Dendritic cell treated with granulocyte-macrophage colony-stimulating factor and Interleukin-4, amounts not matched to agents 40 ng/mL and 50 ng/mL, for 4 days (primary cell): ENCODE measurements around the gene PTAFR.

Experiments used
- H3K27ac Mint-ChIP-seq: one replicate; pipeline ENCODE4 v1.8.0; 2022; ENCODE audit warnings: mild to moderate bottlenecking, mixed read lengths
- H3K27me3 Mint-ChIP-seq: one replicate; pipeline ENCODE4 v1.8.0; 2022; ENCODE audit warnings: mild to moderate bottlenecking, mixed read lengths
- H3K36me3 Mint-ChIP-seq: one replicate; pipeline ENCODE4 v1.8.0; 2022; ENCODE audit warnings: low read depth, mixed read lengths
- H3K4me1 Mint-ChIP-seq: one replicate; pipeline ENCODE4 v1.8.0; 2022; ENCODE audit warnings: low read depth, mixed read lengths
- H3K4me3 Mint-ChIP-seq: one replicate; pipeline ENCODE4 v1.8.0; 2022; ENCODE audit warnings: mild to moderate bottlenecking, moderate library complexity, mixed read lengths
- H3K9me3 Mint-ChIP-seq: one replicate; pipeline ENCODE4 v1.8.0; 2022; ENCODE audit warnings: mixed read lengths
- intact Hi-C: fragments of 100-400 bp; cut with micrococcal nuclease; formaldehyde crosslinking; loops from one replicate; pipeline ENCODE4 v1.15.0; 2022

Gene PTAFR

GRCh38 chr1:28132171-28133167, 44.0 kb downstream of the PTAFR start:
- intact Hi-C loops = no loop called here
- H3K27ac Mint-ChIP-seq = peak overlapping the region; percentile 95
- H3K4me1 Mint-ChIP-seq = peaks cover 96% of the 10 kb centered on the region

GRCh38 chr1:28130901-28131300, 45.6 kb downstream of the PTAFR start:
- H3K4me1 Mint-ChIP-seq = peaks cover 88% of the 10 kb centered on the region
- H3K27ac Mint-ChIP-seq = peak overlapping the region; percentile 11
- H3K36me3 Mint-ChIP-seq = no peaks in the 10 kb centered on the region
- H3K4me3 Mint-ChIP-seq = no peak overlapping the region
- no peaks in the 10 kb centered on the region for H3K9me3 Mint-ChIP-seq
- no peaks in the 10 kb centered on the region for H3K27me3 Mint-ChIP-seq
- intact Hi-C loops = no loop called here

More at GRCh38 chr1:28132171-28133167, 44.0 kb downstream of the PTAFR start:
- no peaks in the 10 kb centered on the region for H3K9me3 Mint-ChIP-seq
- no peaks in the 10 kb centered on the region for H3K27me3 Mint-ChIP-seq
- no peaks in the 10 kb centered on the region for H3K36me3 Mint-ChIP-seq
- H3K4me3 Mint-ChIP-seq = no peak overlapping the region

GRCh38 chr1:28129150-28129549, 47.3 kb downstream of the PTAFR start:
- H3K4me3 Mint-ChIP-seq = no peak overlapping the region
- intact Hi-C loops = no loop called here

DNA sequence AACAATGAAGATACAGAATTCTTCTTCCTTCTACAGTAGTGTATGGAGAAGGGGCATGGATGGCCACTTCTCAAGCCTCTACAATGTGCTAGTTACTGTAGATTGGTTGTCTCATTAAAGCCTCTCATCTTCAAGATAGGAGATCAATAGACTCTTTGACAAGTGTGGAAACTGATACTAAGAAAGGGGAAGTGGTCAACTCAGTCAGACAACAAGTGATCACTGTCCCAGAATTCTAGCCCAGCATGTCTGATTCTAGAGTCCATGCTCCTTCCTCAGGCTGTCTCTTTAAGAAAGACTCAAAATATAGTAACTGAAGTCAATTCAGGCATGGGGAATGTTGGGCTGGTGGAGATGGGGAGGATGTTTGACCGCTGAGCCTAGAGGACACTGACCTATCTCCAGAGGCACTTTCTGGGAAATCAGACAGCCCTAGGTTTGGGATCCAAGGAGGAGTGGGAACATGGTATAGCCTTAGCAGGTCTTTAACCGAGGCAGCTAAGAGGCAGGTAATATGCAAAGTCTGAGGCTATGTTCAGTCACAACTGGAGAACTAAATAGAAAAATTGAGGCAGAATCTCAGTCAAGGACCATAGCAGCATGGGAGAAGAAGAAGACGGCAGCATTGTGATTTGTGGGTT, 48.8 kb downstream of the PTAFR start:
- Mint-ChIP-seq H3K4me3 (no peak overlapping the region), H3K9me3 (no peaks in the 10 kb centered on the region), H3K4me1 (peaks cover 80% of the 10 kb centered on the region), H3K36me3 (no peaks in the 10 kb centered on the region), H3K27ac (peak overlapping the region; percentile 94), H3K27me3 (no peaks in the 10 kb centered on the region)
- intact Hi-C loops = loop anchor here (2.0 kb wide), 1 partner anchor 15 kb away; no protein-coding TSS in a partner anchor

More at GRCh38 chr1:28129150-28129549, 47.3 kb downstream of the PTAFR start:
- Mint-ChIP-seq H3K36me3 (no peaks in the 10 kb centered on the region), H3K9me3 (no peaks in the 10 kb centered on the region), H3K4me1 (peaks cover 82% of the 10 kb centered on the region), H3K27me3 (no peaks in the 10 kb centered on the region), H3K27ac (peak overlapping the region; percentile 94)

- intact Hi-C loops = loop anchor here (2.0 kb wide), 1 partner anchor 14 kb away; no protein-coding TSS in a partner anchor
- Mint-ChIP-seq H3K9me3 (no peaks in the 10 kb centered on the region), H3K27ac (peak overlapping the region; percentile 94), H3K4me1 (peaks cover 81% of the 10 kb centered on the region), H3K4me3 (peak overlapping the region; percentile 83), H3K36me3 (no peaks in the 10 kb centered on the region), H3K27me3 (no peaks in the 10 kb centered on the region)
Observed at GRCh38 chr1:28126783-28127490, 49.6 kb downstream of the PTAFR start.

DNA sequence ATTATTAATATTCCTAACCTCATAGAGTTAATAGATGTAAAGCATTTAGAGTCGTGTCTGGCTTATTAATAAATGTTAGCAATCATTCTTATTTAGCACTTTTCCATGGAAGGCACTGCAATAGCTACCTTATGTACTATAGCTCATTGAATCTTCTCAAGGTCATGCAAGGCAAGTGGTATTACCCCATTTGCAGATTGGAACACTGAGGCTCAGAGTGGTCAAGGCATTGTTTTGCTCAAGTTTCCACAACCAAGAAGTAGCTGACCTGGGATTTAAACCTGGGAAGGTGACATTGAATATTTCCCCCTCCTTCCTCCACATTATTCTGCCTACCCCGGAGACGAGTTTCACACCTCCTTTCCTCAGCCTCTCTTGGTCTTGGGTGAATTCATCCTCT, 50.3 kb downstream of the PTAFR start:
- Mint-ChIP-seq H3K27ac (peak overlapping the region; percentile 94), H3K36me3 (peaks cover 1% of the 10 kb centered on the region), H3K4me1 (peaks cover 77% of the 10 kb centered on the region), H3K27me3 (no peaks in the 10 kb centered on the region), H3K9me3 (no peaks in the 10 kb centered on the region), H3K4me3 (peak overlapping the region; percentile 83)
- intact Hi-C loops = loop anchor here (2.0 kb wide), 1 partner anchor 13 kb away; no protein-coding TSS in a partner anchor

- Mint-ChIP-seq H3K4me3 (peak overlapping the region; percentile 66), H3K27me3 (no peaks in the 10 kb centered on the region), H3K27ac (peak overlapping the region; percentile 80), H3K4me1 (peaks cover 70% of the 10 kb centered on the region), H3K36me3 (peaks cover 11% of the 10 kb centered on the region), H3K9me3 (no peaks in the 10 kb centered on the region)
- intact Hi-C loops = no loop called here
Observed at GRCh38 chr1:28123461-28123961, 53.0 kb downstream of the PTAFR start.

GRCh38 chr1:28122183-28122582, 54.3 kb downstream of the PTAFR start:
- Mint-ChIP-seq H3K36me3 (peaks cover 11% of the 10 kb centered on the region), H3K27me3 (no peaks in the 10 kb centered on the region), H3K9me3 (no peaks in the 10 kb centered on the region), H3K27ac (peak overlapping the region; percentile 80), H3K4me1 (peaks cover 69% of the 10 kb centered on the region), H3K4me3 (no peak overlapping the region)
- intact Hi-C loops = no loop called here

DNA sequence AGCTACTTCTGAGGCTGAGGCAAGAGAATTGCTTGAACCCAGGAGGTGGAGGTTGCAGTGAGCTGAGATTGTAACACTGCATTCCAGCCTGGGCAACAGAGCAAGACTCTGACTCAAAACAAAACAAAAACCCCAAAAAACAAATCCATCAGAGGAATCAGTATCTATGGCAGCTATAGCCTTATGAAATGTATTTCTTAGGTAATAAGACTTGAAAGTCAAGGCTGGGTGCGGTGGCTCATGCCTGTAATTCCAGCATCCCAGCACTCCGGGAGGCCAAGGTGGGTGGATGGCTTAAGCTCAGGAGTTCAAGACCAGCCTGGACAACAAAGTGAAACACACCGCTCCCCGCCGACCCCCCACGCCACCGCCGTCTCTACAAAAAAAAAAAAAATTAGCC, 56.9 kb downstream of the PTAFR start:
- Mint-ChIP-seq H3K4me3 (no peak overlapping the region), H3K9me3 (no peaks in the 10 kb centered on the region), H3K4me1 (peaks cover 70% of the 10 kb centered on the region), H3K36me3 (peaks cover 11% of the 10 kb centered on the region), H3K27me3 (no peaks in the 10 kb centered on the region), H3K27ac (no peak overlapping the region)
- intact Hi-C loops = no loop called here

- Mint-ChIP-seq H3K4me1 (peaks cover 75% of the 10 kb centered on the region), H3K4me3 (no peak overlapping the region), H3K27ac (no peak overlapping the region), H3K9me3 (no peaks in the 10 kb centered on the region), H3K36me3 (peaks cover 11% of the 10 kb centered on the region), H3K27me3 (no peaks in the 10 kb centered on the region)
- intact Hi-C loops = no loop called here
Observed at GRCh38 chr1:28118640-28119307, 57.7 kb downstream of the PTAFR start.

GRCh38 chr1:28115267-28115666, 61.2 kb downstream of the PTAFR start:
- no peaks in the 10 kb centered on the region for H3K27me3 Mint-ChIP-seq
- peak overlapping the region; percentile 26 for H3K4me3 Mint-ChIP-seq
- H3K4me1 Mint-ChIP-seq = peaks cover 79% of the 10 kb centered on the region
- intact Hi-C loops = loop anchor here (1.0 kb wide), 1 partner anchor 24 kb away; no protein-coding TSS in a partner anchor
- H3K27ac Mint-ChIP-seq = peak overlapping the region; percentile 96
- no peaks in the 10 kb centered on the region for H3K9me3 Mint-ChIP-seq
- H3K36me3 Mint-ChIP-seq = no peaks in the 10 kb centered on the region

- Mint-ChIP-seq H3K4me3 (no peak overlapping the region), H3K4me1 (peaks cover 78% of the 10 kb centered on the region), H3K9me3 (no peaks in the 10 kb centered on the region), H3K27me3 (no peaks in the 10 kb centered on the region), H3K36me3 (no peaks in the 10 kb centered on the region), H3K27ac (peak overlapping the region; percentile 96)
- intact Hi-C loops = loop anchor here (1.0 kb wide), 1 partner anchor 24 kb away; no protein-coding TSS in a partner anchor
Observed at GRCh38 chr1:28114844-28115243, 61.6 kb downstream of the PTAFR start.

GRCh38 chr1:28113242-28113572, 63.3 kb downstream of the PTAFR start:
- Mint-ChIP-seq H3K4me1 (peaks cover 73% of the 10 kb centered on the region), H3K36me3 (no peaks in the 10 kb centered on the region), H3K4me3 (peak overlapping the region; percentile 13), H3K27ac (peak overlapping the region; percentile 96), H3K27me3 (no peaks in the 10 kb centered on the region), H3K9me3 (no peaks in the 10 kb centered on the region)
- intact Hi-C loops = loop anchor here (1.0 to 2.0 kb wide), 2 partner anchors 14 to 23 kb away; no protein-coding TSS in a partner anchor
